Coronary artery (tissue), 2 donors: ENCODE measurements around the gene SLC31A2.

ENCODE experiments used
- DNase-seq: peaks from one replicate; pipeline ENCODE4 v3.0.0-alpha.2; 2017; ENCODE audit warnings: low spot score
- H3K27ac ChIP-seq, 2 donors: fragments of 200-600 bp; sonication (generic); one replicate each; pipeline ENCODE4 v1.5.1; 2016 to 2019
- H3K4me3 ChIP-seq: fragments of 200-600 bp; sonication (generic); 2 replicates; pipeline ENCODE4 v1.5.1; 2016; ENCODE audit warnings: mild to moderate bottlenecking, moderate library complexity
- TF ChIP-seq, protein P1 (sequence below): fragments of 200-600 bp; sonication (generic); IDR thresholded peaks from one replicate; pipeline ENCODE4 v1.5.1; 2019; ENCODE audit warnings: antibody characterized with exemption

The SLC31A2 gene

GRCh38 chr9:113192455-113192854, 41.6 kb downstream of the SLC31A2 start:
- TF ChIP-seq, protein P1, sequence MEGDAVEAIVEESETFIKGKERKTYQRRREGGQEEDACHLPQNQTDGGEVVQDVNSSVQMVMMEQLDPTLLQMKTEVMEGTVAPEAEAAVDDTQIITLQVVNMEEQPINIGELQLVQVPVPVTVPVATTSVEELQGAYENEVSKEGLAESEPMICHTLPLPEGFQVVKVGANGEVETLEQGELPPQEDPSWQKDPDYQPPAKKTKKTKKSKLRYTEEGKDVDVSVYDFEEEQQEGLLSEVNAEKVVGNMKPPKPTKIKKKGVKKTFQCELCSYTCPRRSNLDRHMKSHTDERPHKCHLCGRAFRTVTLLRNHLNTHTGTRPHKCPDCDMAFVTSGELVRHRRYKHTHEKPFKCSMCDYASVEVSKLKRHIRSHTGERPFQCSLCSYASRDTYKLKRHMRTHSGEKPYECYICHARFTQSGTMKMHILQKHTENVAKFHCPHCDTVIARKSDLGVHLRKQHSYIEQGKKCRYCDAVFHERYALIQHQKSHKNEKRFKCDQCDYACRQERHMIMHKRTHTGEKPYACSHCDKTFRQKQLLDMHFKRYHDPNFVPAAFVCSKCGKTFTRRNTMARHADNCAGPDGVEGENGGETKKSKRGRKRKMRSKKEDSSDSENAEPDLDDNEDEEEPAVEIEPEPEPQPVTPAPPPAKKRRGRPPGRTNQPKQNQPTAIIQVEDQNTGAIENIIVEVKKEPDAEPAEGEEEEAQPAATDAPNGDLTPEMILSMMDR = no peak
- no peak overlapping the region for H3K27ac ChIP-seq
- H3K4me3 ChIP-seq = no peak overlapping the region
- no peak for DNase-seq

DNA sequence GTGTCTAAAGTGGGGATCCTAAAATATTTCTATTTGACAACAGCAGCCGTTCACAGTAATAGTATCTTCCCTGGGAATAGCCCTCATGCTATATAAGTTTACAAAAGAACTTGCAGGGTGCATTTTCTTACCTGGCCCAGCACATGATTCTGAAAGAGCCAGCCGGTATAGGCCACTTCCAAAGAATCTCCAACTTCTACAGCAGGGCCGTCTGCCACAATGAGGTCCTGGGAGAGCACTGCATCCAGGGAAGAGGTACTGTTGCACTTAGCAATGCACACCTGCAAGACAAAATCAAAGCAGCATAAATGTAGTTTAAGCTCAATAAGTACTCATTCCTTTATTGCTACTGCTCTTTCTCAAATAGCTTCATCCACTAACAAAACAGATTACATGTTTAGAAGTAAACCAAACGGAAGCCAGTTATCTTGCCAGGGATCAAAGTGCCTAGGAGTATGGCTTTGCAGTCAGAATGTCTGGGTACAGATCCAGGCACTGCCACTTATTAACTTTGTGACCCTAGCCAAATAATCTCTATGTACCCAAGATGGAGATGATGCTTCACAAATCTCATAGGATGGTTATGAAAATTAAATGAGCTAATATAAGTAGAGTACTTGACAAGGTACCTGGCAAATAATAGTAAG, 49.0 kb downstream of the SLC31A2 start:
- TF ChIP-seq, protein P1 = no peak
- Histone ChIP-seq H3K27ac (no peak overlapping the region), H3K4me3 (no peak overlapping the region)
- DNase-seq = no peak

DNA sequence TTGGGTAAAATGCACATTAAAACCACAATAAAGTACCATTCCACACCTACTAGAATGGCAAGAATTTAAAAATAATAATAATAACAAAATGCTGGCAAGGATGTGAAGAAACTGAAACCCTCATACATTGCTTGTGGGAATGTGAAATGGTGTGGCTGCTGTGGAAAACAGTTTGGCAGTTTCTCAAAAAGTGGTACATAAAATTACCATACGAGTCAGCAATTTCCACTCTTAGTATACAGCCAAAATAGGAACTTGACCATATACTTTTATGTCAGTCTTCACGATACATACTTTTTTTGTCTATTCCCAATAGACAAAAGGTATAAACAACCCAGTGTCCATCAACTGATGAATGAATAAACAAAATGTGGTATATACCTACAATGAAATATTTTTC, 54.6 kb downstream of the SLC31A2 start:
- TF ChIP-seq, protein P1 = no peak
- H3K27ac ChIP-seq = no peak overlapping the region
- no peak for DNase-seq

GRCh38 chr9:113205861-113206260, 55.1 kb downstream of the SLC31A2 start:
- no peak overlapping the region for H3K27ac ChIP-seq

More for the DNA sequence above, 54.6 kb downstream of the SLC31A2 start:
- H3K4me3 ChIP-seq = no peak overlapping the region

DNA sequence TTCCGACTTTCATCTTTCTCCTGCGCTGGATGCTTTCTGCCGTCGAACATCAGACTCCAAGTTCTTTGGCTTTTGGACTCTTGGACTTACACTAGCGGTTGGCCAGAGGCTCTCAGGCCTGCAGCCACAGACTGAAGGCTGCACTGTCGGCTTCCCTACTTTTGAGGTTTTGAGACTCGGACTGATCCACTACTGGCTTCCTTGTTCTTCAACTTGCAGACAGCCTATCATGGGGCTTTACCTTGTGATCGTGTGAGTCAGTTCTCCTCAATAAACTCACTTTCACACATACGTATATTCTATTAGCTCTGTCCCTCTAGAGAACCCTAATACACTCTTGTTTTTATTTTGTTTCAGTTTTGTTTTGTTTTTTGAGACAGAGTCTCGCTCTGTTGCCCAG, 60.0 kb downstream of the SLC31A2 start:
- no peak for DNase-seq
- no peak overlapping the region for H3K27ac ChIP-seq
- H3K4me3 ChIP-seq = no peak overlapping the region
- TF ChIP-seq, protein P1 = no peak

More at GRCh38 chr9:113205861-113206260, 55.1 kb downstream of the SLC31A2 start:
- DNase-seq = no peak
- TF ChIP-seq, protein P1 = no peak
- H3K4me3 ChIP-seq = no peak overlapping the region
